Measurements from ENCODE around the gene SORL1-AS1.

SORL1-AS1 gene

GRCh38 chr11:121420398-121420797 is 32.4 kb downstream of the SORL1-AS1 start:
- Mint-ChIP-seq H3K4me1 (ENCODE audit: insufficient read depth, unreplicated experiment) (peaks cover 27% of the 10 kb centered on the region), H3K36me3 (ENCODE audit: insufficient read depth, unreplicated experiment) (no peaks in the 10 kb centered on the region), H3K4me3 (ENCODE audit: unreplicated experiment) (no peak overlapping the region), H3K27me3 (ENCODE audit: insufficient read depth, unreplicated experiment) (peaks cover 16% of the 10 kb centered on the region), H3K9me3 (ENCODE audit: unreplicated experiment) (peaks cover 7% of the 10 kb centered on the region), H3K27ac (ENCODE audit: low read depth, unreplicated experiment) (no peak overlapping the region)
- intact Hi-C loops (cut with micrococcal nuclease) = loop anchor here (5.0 kb wide), 1 partner anchor 83 kb away; no protein-coding TSS in a partner anchor
- no peak for TF ChIP-seq CTCF (IDR thresholded peaks at IDR 0.05; ENCODE audit: unreplicated experiment)
- DNase-seq (ENCODE audit: unreplicated experiment) = no peak
- CTCF ChIA-PET = interaction anchor here (0.7 kb wide), 1 partner anchor 17 kb away, joined by 3 read pairs; no protein-coding TSS in a partner anchor
- BruUV-seq (replicated peaks) = no TSS peak
- POLR2A ChIA-PET = interaction anchor here (0.6 to 0.7 kb wide), 2 partner anchors 10 to 618 kb away, joined by 3 read pairs; no protein-coding TSS in a partner anchor

GRCh38 chr11:121419836-121420235 is 32.9 kb downstream of the SORL1-AS1 start:
- no TSS peak for BruUV-seq (replicated peaks)
- POLR2A ChIA-PET = interaction anchor here (0.6 to 0.7 kb wide), 2 partner anchors 10 to 619 kb away, joined by 3 read pairs; no protein-coding TSS in a partner anchor

GRCh38 chr11:121418625-121419114 is 34.1 kb downstream of the SORL1-AS1 start:
- ChIA-PET CTCF (no interaction called here), POLR2A (no interaction called here)
- Mint-ChIP-seq H3K36me3 (ENCODE audit: insufficient read depth, unreplicated experiment) (no peaks in the 10 kb centered on the region), H3K4me3 (ENCODE audit: unreplicated experiment) (no peak overlapping the region), H3K27me3 (ENCODE audit: insufficient read depth, unreplicated experiment) (peaks cover 4% of the 10 kb centered on the region), H3K4me1 (ENCODE audit: insufficient read depth, unreplicated experiment) (peaks cover 27% of the 10 kb centered on the region), H3K9me3 (ENCODE audit: unreplicated experiment) (peaks cover 2% of the 10 kb centered on the region), H3K27ac (ENCODE audit: low read depth, unreplicated experiment) (no peak overlapping the region)
- intact Hi-C loops (cut with micrococcal nuclease) = no loop called here
- DNase-seq (ENCODE audit: unreplicated experiment) = peak; percentile 33
- no TSS peak for BruUV-seq (replicated peaks)
- TF ChIP-seq CTCF (IDR thresholded peaks at IDR 0.05; ENCODE audit: unreplicated experiment) = no peak

More at GRCh38 chr11:121419836-121420235, 32.9 kb downstream of the SORL1-AS1 start:
- Mint-ChIP-seq H3K4me3 (ENCODE audit: unreplicated experiment) (no peak overlapping the region), H3K27ac (ENCODE audit: low read depth, unreplicated experiment) (no peak overlapping the region), H3K9me3 (ENCODE audit: unreplicated experiment) (peaks cover 7% of the 10 kb centered on the region), H3K27me3 (ENCODE audit: insufficient read depth, unreplicated experiment) (peaks cover 15% of the 10 kb centered on the region), H3K4me1 (ENCODE audit: insufficient read depth, unreplicated experiment) (peaks cover 27% of the 10 kb centered on the region), H3K36me3 (ENCODE audit: insufficient read depth, unreplicated experiment) (no peaks in the 10 kb centered on the region)
- CTCF ChIA-PET = interaction anchor here (0.7 kb wide), 2 partner anchors 17 to 159 kb away, joined by 3 read pairs; no protein-coding TSS in a partner anchor
- peak; percentile 47 for DNase-seq (ENCODE audit: unreplicated experiment)
- TF ChIP-seq CTCF (IDR thresholded peaks at IDR 0.05; ENCODE audit: unreplicated experiment) = no peak
- intact Hi-C loops (cut with micrococcal nuclease) = loop anchor here (5.0 kb wide), 1 partner anchor 83 kb away; no protein-coding TSS in a partner anchor

GRCh38 chr11:121417607-121418006 is 35.2 kb downstream of the SORL1-AS1 start:
- DNase-seq (ENCODE audit: unreplicated experiment) = no peak
- Mint-ChIP-seq H3K4me3 (ENCODE audit: unreplicated experiment) (no peak overlapping the region), H3K27me3 (ENCODE audit: insufficient read depth, unreplicated experiment) (no peaks in the 10 kb centered on the region), H3K36me3 (ENCODE audit: insufficient read depth, unreplicated experiment) (no peaks in the 10 kb centered on the region), H3K4me1 (ENCODE audit: insufficient read depth, unreplicated experiment) (peaks cover 27% of the 10 kb centered on the region), H3K9me3 (ENCODE audit: unreplicated experiment) (no peaks in the 10 kb centered on the region), H3K27ac (ENCODE audit: low read depth, unreplicated experiment) (peak overlapping the region; percentile 75)
- BruUV-seq (replicated peaks) = no TSS peak
- TF ChIP-seq CTCF (IDR thresholded peaks at IDR 0.05; ENCODE audit: unreplicated experiment) = no peak
- POLR2A ChIA-PET = interaction anchor here (0.7 to 2.1 kb wide), 8 partner anchors 8 to 148 kb away, joined by 3 to 5 read pairs (median 4); no protein-coding TSS in a partner anchor
- CTCF ChIA-PET = interaction anchor here (0.6 to 0.7 kb wide), 4 partner anchors 38 to 1313 kb away, joined by 3 to 7 read pairs (median 4); no protein-coding TSS in a partner anchor
- intact Hi-C loops (cut with micrococcal nuclease) = no loop called here

Measured in MCF 10A (cell line).